GM20431 (cell line): ENCODE measurements around the gene RPP14.

Experiments used
- in situ Hi-C: fragments of 300-500 bp; cut with MseI, MboI; formaldehyde crosslinking; loops from one replicate; pipeline ENCODE4 v1.15.0; 2020; ENCODE audit warnings: low sequenced_read_pairs; ENCODE audit not compliant: unreplicated experiment

Gene RPP14

GRCh38 chr3:58290446-58290845 lies 15.6 kb upstream of the RPP14 start:
- in situ Hi-C loops: loop anchor here (10.0 kb wide), 1 partner anchor 46 kb away; no protein-coding TSS in a partner anchor

DNA sequence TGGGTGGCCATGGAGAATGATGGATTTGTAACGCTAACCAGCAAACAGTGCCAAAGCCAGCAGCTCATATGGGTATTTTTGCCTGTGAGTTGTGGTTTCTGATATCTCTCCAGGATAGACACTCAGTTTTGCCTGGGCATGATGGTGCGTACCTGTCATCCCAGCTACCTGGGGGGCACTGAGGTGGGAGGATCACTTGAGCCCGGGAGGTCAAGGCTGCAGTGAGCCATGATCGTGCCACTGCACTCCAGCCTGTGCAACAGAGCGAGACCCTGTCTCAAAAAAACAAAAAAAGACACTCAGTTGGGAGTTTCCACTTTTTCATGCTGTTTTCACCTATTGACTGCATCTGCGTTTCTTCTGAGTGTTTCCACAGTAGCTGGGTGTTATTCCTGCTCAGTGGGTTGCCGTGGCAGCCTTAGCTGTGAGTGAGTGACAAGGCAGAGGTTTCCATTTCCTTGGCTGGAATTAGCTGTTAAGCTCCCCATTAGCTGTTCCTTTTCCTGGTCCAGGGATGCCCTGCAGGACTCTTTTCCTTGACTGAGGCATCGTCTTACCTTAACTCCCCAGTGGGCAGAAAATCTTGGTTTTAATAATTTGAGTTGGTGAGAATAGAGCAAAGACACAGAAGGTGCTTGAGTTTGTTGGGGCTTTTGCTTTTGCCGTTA lies 14.2 kb upstream of the RPP14 start:
- in situ Hi-C loops: loop anchor here (10.0 kb wide), 1 partner anchor 47 kb away; no protein-coding TSS in a partner anchor

- in situ Hi-C loops: loop anchor here (10.0 kb wide), 1 partner anchor 48 kb away; no protein-coding TSS in a partner anchor
Observed at GRCh38 chr3:58292866-58293265, 13.2 kb upstream of the RPP14 start.

DNA sequence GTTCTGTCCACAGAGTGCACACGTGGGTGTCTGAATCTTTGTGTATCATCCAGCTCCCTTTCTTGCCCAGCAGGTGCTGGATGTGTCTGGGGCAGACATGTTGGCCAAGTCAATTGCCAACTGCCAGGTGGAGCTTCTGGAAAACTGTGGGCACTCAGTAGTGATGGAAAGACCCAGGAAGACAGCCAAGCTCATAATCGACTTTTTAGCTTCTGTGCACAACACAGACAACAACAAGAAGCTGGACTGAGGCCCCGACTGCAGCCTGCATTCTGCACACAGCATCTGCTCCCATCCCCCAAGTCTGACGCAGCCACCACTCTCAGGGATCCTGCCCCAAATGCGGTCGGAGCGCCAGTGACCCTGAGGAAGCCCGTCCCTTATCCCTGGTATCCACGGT lies 12.5 kb upstream of the RPP14 start:
- in situ Hi-C loops: loop anchor here (10.0 kb wide), 1 partner anchor 49 kb away; no protein-coding TSS in a partner anchor

GRCh38 chr3:58296269-58296668 lies 9.8 kb upstream of the RPP14 start:
- in situ Hi-C loops: loop anchor here (10.0 kb wide), 1 partner anchor 51 kb away; no protein-coding TSS in a partner anchor

- in situ Hi-C loops: loop anchor here (10.0 kb wide), 1 partner anchor 52 kb away; no protein-coding TSS in a partner anchor
Observed at GRCh38 chr3:58296843-58297242, 9.2 kb upstream of the RPP14 start.

DNA sequence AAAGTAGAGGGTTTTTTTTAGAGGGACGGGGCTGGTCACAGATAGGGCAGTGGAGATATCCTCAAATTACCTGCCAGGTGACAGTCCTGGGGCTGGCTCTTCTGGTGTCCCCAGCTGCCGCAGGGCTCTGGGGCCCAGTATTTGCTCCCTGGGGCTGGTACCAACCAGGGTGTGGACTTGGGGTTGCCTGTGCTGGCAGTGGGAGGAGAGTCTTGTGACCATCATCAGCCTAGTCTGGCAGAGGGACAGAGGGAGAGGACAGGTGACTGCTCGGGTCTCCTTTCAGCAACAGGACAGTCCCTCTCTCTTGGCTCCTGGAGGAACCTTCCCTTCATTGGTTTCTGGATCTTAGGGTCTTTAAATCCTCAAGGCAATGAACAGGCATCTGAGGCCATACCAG lies 7.9 kb upstream of the RPP14 start:
- in situ Hi-C loops: loop anchor here (10.0 kb wide), 1 partner anchor 53 kb away; no protein-coding TSS in a partner anchor

DNA sequence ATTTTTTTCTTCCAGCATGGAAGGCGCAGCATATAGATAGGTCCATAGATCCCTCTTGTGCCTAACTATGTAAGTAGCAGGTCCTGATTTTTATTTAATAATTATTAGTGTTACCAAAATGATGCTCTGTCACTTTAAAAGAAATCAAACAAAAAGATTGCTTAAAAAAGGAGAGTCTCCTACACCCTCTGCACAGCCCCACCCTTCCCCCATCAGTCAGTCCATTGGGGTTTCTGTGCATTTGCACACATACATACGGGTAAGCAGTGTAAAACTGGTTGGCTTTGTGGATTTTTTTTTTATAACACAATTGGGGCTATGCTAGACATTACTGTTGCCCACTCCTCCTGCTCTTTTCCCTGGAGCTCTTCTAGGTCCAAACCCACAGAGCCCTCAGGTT lies 7.0 kb upstream of the RPP14 start:
- in situ Hi-C loops: loop anchor here (10.0 kb wide), 1 partner anchor 54 kb away; no protein-coding TSS in a partner anchor

DNA sequence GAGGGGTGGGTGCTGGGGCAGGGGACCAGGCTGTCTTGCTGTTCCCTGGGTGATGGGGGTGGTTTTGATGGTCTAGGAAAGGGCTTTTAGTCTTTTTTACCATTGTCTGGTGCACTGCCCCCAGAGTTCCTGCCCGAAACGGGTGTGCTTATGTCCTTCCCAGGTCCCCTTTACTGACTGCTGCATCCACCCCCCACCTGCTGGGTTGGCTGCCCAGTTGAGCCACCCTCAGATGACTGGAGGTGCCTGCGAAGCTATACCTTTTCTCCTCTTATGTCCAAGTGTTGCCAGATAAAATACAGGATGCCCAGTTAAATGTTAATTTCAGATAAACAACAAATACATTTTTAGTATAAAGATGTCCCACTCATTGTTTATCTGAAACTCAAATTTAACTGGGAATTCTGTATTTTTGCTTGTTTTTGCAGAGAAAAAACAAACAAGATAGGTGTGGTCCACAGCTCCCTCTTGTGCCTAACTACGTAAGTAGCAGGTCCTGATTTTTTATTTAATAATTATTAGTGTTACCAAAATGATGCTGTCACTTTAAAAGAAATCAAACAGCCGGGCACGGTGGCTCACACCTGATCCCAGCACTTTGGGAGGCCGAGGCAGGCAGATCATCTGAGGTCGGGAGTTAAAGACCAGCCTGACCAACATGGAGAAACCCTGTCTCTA lies 6.1 kb upstream of the RPP14 start:
- in situ Hi-C loops: loop anchor here (5.0 to 10.0 kb wide), 2 partner anchors 55 to 118 kb away; no protein-coding TSS in a partner anchor

GRCh38 chr3:58307639-58308215 lies 1.7 kb downstream of the RPP14 start:
- in situ Hi-C loops: no loop called here

DNA sequence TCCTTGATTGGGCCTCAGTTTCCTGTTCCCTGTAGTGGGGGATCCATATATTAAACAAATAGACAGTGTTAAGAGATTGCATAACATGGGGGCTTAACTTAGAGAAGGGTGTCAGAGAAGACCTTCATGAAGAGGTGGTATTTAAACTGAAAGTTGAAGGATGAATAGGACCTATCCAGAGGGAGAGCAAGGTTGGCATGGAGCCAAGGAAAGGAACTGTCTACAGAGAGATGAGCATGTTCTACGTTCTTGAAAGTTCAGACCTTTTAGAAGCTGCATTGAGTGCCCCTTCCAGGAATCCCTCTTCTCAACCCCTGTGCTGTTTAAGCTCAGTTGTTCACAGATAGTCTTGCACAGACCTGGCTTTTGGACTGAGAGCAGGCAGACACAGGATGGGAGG lies 2.7 kb downstream of the RPP14 start:
- in situ Hi-C loops: no loop called here

DNA sequence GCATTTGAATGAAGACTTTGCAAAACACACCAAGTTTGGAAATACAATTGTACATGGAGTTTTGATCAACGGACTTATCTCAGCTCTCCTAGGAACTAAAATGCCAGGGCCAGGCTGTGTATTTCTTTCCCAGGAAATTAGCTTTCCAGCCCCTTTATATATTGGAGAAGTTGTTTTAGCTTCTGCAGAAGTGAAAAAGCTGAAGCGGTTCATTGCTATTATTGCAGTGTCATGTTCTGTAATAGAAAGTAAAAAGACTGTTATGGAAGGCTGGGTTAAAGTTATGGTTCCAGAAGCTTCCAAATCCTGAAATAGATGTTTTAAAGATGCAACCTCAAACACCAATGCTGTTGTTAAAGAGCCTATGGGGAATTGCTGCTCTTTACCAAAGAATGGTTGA lies 11.8 kb downstream of the RPP14 start:
- in situ Hi-C loops: loop anchor here (10.0 kb wide), 1 partner anchor 217 kb away; the partner anchor contains the start of gene ACOX2

DNA sequence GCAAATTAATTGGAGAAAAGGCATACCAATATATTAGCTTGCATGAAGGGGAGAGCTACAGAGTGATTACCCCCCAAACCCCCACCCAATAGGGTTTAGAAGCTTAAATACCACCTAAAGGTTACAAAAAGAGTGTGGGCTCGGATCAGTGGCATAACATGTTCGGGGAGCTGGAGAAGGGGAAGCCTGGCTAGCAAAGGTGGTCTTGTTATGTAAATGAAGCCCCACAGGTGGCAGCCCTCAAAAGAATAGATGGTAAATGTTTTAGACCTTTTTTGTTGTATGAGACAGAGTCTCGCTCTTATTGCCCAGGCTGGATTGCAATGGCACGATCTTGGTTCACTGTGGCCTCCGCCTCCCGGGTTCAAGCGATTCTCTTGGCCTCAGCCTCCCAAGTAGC lies 15.7 kb downstream of the RPP14 start:
- in situ Hi-C loops: no loop called here

- in situ Hi-C loops: no loop called here
Observed at GRCh38 chr3:58322793-58323192, 16.7 kb downstream of the RPP14 start.

GRCh38 chr3:58323529-58324390 lies 17.7 kb downstream of the RPP14 start:
- in situ Hi-C loops: no loop called here

- in situ Hi-C loops: no loop called here
Observed at GRCh38 chr3:58324391-58325390, 18.6 kb downstream of the RPP14 start.

GRCh38 chr3:58325525-58325992 lies 19.5 kb downstream of the RPP14 start:
- in situ Hi-C loops: no loop called here

DNA sequence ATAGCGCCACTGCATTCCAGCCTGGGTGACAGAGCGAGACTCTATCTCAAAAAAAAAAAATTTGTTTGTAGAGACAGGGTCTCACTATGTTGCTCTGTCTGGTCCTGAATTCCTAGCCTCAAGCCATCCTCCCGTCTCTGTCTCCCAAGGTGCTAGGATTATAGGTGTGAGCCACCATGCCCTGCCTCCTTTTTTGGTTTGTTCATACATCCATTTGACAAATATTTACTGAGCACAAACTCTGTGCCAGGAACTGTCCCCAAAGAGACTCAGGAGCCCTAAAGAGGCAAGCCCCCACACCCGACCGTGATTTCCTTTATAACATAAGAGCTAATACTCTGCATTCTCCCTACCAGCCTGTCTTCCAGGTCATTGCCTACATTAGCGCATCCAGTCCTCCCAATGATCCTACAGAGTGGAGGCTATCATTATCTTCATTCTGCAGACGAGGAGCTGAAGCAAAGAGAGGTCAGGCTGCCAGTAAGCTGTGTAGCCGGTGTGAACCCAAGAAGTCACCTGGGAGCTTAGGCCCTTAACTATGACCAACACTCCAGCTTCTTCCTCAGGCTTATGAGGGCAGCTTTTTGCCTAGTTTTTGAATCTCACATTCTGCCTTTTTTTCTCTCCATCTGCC lies 20.3 kb downstream of the RPP14 start:
- in situ Hi-C loops: no loop called here
